NCI-H1092 treated with DMSO at 0.1 percent for 48 hours (cell line): ENCODE measurements around the gene KLRK1.
"Not testable (repeated sequence)": the region's sequence is repeated elsewhere in the genome, so short reads cannot be mapped to it uniquely, and the experiment has no call there.

Experiments used
- DNase-seq: peaks from one replicate; lab custom pipeline; 2025; lab: John Stamatoyannopoulos, UW

Gene KLRK1

GRCh38 chr12:10388624-10389413 is 1.0 kb downstream of the KLRK1 start:
- DNase-seq = no peak

- not testable (repeated sequence) for DNase-seq
Measured at GRCh38 chr12:10387498-10387897, 2.3 kb downstream of the KLRK1 start.

GRCh38 chr12:10386857-10387256 is 3.0 kb downstream of the KLRK1 start:
- DNase-seq = no peak

- DNase-seq = no peak
Measured at GRCh38 chr12:10385166-10385613, 4.7 kb downstream of the KLRK1 start.

- DNase-seq = no peak
Measured at GRCh38 chr12:10384191-10384590, 5.7 kb downstream of the KLRK1 start.

- no peak for DNase-seq
Measured at GRCh38 chr12:10381928-10382628, 7.8 kb downstream of the KLRK1 start.

- not testable (repeated sequence) for DNase-seq
Measured at GRCh38 chr12:10378737-10379136, 11.1 kb downstream of the KLRK1 start.

- DNase-seq = no peak
Measured at GRCh38 chr12:10374624-10375018, 15.2 kb downstream of the KLRK1 start.

GRCh38 chr12:10372559-10372958 is 17.3 kb downstream of the KLRK1 start:
- no peak for DNase-seq

- not testable (repeated sequence) for DNase-seq
Measured at GRCh38 chr12:10371893-10372535, 17.8 kb downstream of the KLRK1 start.

- no peak for DNase-seq
Measured at GRCh38 chr12:10369557-10370415, 20.1 kb downstream of the KLRK1 start.

- DNase-seq = no peak
Measured at GRCh38 chr12:10368206-10369171, 21.4 kb downstream of the KLRK1 start.

GRCh38 chr12:10367714-10368113 is 22.1 kb downstream of the KLRK1 start:
- DNase-seq = not testable (repeated sequence)

GRCh38 chr12:10366875-10367274 is 23.0 kb downstream of the KLRK1 start:
- DNase-seq = peak; percentile 78

GRCh38 chr12:10365696-10366405 is 24.0 kb downstream of the KLRK1 start:
- DNase-seq = peak; percentile 56

- DNase-seq = peak; percentile 77
Measured at GRCh38 chr12:10364815-10365622, 24.8 kb downstream of the KLRK1 start.

- peak; percentile 66 for DNase-seq
Measured at GRCh38 chr12:10363914-10364814, 25.7 kb downstream of the KLRK1 start.

GRCh38 chr12:10363658-10363913 is 26.3 kb downstream of the KLRK1 start:
- no peak for DNase-seq
